ENCODE measurements around the gene RHOH.

The RHOH gene

DNA sequence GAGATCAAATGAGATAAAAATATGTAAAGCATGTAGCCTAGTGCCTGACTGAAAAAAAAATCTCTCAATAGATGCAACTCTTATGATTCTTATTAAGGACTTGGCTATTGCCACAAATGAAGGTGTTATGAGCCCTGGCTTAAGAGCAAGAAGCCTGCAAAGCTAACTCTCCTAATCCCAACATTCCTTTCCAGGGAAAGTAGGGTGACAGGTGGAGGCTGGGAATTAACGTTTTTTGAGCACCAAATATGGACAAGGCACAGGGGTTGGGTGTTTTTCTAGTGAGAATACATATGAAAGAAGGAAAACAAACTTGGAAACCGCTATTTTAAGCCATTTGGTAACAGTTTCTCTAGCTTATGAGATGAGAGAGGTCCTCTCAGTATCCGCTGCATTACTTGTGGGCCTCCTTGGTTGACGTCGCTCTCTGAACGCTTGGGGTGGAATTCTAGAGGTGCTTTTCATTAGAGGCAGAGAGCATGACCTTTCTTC is 2.4 kb downstream of the RHOH start:
- ATAC-seq (ENCODE audit: low read depth), result no peak
- no peak overlapping the region for H3K4me3 ChIP-seq (ENCODE audit: severe bottlenecking)
- no peak for TF ChIP-seq CTCF (IDR thresholded peaks at IDR 0.05; ENCODE audit: poor library complexity, severe bottlenecking)
- DNase-seq (ENCODE audit: low spot score), result no peak
- H3K4me1 ChIP-seq (ENCODE audit: insufficient read depth, poor library complexity, severe bottlenecking), result no peaks in the 10 kb centered on the region
- no peaks in the 10 kb centered on the region for H3K9me3 ChIP-seq (ENCODE audit: severe bottlenecking)
- no peak overlapping the region for H3K27ac ChIP-seq (ENCODE audit: poor library complexity, severe bottlenecking)
- H3K27me3 ChIP-seq (ENCODE audit: insufficient read depth, poor library complexity, severe bottlenecking), result no peaks in the 10 kb centered on the region
- H3K36me3 ChIP-seq (ENCODE audit: low read depth), result no peaks in the 10 kb centered on the region

DNA sequence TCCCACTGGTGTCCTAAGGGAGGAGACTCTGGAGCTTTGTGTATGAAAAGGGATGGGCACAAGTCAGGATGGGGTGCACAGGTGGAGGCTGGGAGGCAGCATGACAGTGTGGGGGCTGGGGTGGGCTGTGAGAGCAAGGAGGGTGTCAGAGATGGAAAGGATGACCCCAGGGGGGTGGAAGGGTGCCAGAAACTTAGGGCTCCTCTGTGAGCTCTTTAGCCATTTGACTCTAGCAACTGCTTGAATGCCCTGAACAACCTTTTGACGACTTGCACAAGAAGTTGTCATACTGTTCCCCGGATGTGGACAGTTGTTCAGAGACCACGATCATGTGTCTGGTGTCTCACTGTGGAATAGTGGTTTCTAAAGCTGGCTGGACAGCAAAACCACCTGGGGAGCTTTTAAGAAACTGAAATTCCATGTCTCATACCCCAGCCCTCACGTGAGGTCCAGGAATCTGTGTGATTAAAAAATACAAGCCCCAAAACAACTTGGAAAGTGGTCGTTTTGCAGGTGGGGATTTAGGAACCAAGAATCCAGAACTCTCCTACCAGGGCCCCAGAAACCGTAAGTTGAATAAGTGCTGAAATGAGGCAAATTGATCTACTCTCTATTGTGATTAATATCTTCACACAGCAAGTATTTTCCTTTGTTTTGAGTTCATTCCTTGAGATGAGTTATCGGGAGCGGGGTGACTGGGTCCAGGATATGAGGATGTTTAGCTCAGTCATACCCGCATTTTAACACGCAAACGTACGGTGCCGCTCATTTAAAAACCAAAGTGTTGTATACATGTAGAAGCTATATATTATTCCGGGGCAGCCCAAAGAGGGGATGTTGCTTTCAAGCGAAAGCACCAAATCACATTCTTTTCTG is 3.4 kb downstream of the RHOH start:
- TF ChIP-seq CTCF (IDR thresholded peaks at IDR 0.05; ENCODE audit: poor library complexity, severe bottlenecking), result no peak
- no peak for DNase-seq (ENCODE audit: low spot score)
- no peaks in the 10 kb centered on the region for H3K27me3 ChIP-seq (ENCODE audit: insufficient read depth, poor library complexity, severe bottlenecking)
- no peaks in the 10 kb centered on the region for H3K36me3 ChIP-seq (ENCODE audit: low read depth)
- H3K4me3 ChIP-seq (ENCODE audit: severe bottlenecking), result no peak overlapping the region
- H3K27ac ChIP-seq (ENCODE audit: poor library complexity, severe bottlenecking), result no peak overlapping the region
- no peak for ATAC-seq (ENCODE audit: low read depth)
- no peaks in the 10 kb centered on the region for H3K9me3 ChIP-seq (ENCODE audit: severe bottlenecking)
- H3K4me1 ChIP-seq (ENCODE audit: insufficient read depth, poor library complexity, severe bottlenecking), result no peaks in the 10 kb centered on the region

- no peak for TF ChIP-seq CTCF (IDR thresholded peaks at IDR 0.05; ENCODE audit: poor library complexity, severe bottlenecking)
- no peak overlapping the region for H3K27ac ChIP-seq (ENCODE audit: poor library complexity, severe bottlenecking)
- no peaks in the 10 kb centered on the region for H3K4me1 ChIP-seq (ENCODE audit: insufficient read depth, poor library complexity, severe bottlenecking)
- H3K27me3 ChIP-seq (ENCODE audit: insufficient read depth, poor library complexity, severe bottlenecking), result no peaks in the 10 kb centered on the region
- no peak overlapping the region for H3K4me3 ChIP-seq (ENCODE audit: severe bottlenecking)
- no peaks in the 10 kb centered on the region for H3K9me3 ChIP-seq (ENCODE audit: severe bottlenecking)
- DNase-seq (ENCODE audit: low spot score) (no peak), ATAC-seq (ENCODE audit: low read depth) (no peak)
- H3K36me3 ChIP-seq (ENCODE audit: low read depth), result no peaks in the 10 kb centered on the region
Observed at GRCh38 chr4:40200875-40201801, 4.3 kb downstream of the RHOH start.

- ATAC-seq (ENCODE audit: low read depth), result no peak
- no peaks in the 10 kb centered on the region for H3K9me3 ChIP-seq (ENCODE audit: severe bottlenecking)
- no peak overlapping the region for H3K27ac ChIP-seq (ENCODE audit: poor library complexity, severe bottlenecking)
- no peak for DNase-seq (ENCODE audit: low spot score)
- H3K4me1 ChIP-seq (ENCODE audit: insufficient read depth, poor library complexity, severe bottlenecking), result no peaks in the 10 kb centered on the region
- TF ChIP-seq CTCF (IDR thresholded peaks at IDR 0.05; ENCODE audit: poor library complexity, severe bottlenecking), result no peak
- no peaks in the 10 kb centered on the region for H3K27me3 ChIP-seq (ENCODE audit: insufficient read depth, poor library complexity, severe bottlenecking)
- H3K36me3 ChIP-seq (ENCODE audit: low read depth), result no peaks in the 10 kb centered on the region
- no peak overlapping the region for H3K4me3 ChIP-seq (ENCODE audit: severe bottlenecking)
Observed at GRCh38 chr4:40201898-40202297, 5.1 kb downstream of the RHOH start.
